NCI-H146 (cell line): ENCODE data around the gene TMEM218.

ENCODE experiments used
- DNase-seq: peaks from one replicate; lab custom pipeline; 2025; lab: John Stamatoyannopoulos, UW

Gene TMEM218

DNA sequence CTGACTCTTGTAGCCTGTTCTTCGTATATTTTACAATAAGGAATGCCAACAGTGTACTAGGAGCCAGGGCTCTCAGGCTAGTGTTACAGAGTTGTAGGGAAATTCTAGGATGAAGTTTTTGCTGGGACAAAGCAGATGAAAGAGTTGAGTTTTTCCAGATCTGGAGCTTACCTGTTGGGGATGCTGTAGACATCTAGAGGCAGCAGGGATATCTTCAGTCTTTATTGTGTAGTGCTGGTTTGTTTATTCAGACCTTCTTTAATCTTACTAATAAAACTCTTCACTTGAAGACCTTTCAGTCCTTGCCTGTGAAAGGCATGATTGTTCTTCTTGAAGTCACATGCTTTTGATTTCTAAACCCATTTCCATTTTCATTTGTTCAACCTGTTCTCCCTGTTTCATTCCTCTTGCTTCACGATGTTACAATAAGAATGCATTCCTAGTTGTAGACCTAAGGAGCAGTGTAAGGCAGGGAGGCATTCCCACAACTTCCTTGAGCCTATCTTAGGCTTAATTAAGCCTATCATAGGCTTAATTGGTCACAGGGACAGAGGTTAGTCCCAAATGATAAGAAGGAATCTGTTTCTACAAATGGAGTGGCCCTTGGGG is 56.2 kb downstream of the TMEM218 start:
- no peak for DNase-seq

DNA sequence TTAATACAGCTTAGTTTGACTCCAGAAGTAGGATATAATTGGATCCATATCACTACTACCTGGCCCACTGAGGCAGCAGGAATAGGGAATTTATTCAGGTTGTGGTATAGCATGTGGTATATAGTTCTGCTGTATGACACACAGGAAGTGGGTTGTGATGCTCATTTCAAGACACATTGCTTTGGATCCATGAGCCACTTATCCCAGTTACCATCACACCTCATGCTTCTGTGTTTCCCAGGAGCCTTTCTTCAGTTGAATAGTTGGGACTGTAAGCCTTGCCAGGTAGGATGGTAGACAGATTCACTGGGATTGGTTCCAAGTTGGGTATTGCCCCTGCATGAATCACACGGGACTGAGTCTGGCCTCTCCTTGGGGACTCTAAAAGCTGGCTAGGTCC is 58.3 kb downstream of the TMEM218 start:
- DNase-seq, result no peak

DNA sequence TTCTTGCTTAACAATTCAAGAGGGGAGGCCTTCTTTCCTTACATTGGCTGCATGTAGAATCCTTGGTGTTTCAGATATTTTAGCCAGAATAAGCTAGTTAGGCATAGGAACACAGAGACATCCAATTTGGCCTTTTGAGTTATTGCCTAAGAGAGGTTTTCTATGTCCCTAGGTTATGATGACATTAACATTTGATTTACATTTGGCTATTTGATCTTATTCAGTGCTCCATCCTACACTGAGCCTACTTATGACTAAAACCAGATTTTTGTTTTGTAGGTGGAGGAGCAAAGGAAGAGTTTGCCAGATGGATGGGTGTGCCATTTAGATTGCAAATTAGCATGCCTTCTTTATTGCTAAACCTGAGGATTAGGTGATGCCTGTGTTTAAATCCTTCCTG is 59.4 kb downstream of the TMEM218 start:
- no peak for DNase-seq

DNA sequence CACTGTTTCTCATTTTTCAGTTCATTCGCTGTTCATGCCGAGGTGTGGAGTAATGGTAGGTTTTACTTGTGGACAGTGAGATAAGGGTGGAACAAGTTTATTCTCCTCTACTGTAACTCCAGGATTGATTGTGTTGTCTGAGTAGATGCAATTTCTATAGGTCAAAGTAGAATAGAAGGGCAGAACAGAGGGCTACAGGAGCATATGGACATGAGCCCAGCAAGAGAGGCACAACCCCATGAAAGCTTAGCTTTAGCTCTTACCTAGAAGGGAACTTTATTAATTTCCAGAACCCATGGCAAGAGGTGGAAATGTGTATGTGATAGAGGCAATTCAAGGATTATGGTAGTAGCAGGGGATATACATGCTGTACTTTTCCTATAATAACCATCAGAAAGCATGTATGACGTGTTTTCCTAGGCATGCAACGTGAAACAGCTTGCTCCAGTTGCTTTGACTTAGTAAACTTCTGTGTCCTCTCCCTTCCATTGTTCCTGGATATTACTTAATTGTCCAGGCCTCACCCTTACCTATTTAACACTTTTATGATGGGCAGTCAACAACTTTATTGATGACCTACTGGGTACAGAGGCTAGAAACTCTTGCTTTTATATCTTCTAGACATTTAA is 62.1 kb downstream of the TMEM218 start:
- no peak for DNase-seq
